GM23338 (cell line): ENCODE results near the gene NTRK3. TPM values are rescaled to one million over a fixed set of nuclear protein-coding genes. Genes with fewer than 3 reads are reported as not detected.

Experiments used
- ATAC-seq: fragments of 200-7000 bp; cut with Tn5 transposase; 3 replicates; pipeline ENCODE4 v1.9.1; 2020
- DNase-seq: peaks from one replicate; pipeline ENCODE4 v3.0.0-alpha.2; 2015; ENCODE audit warnings: low spot score
- H2AFZ ChIP-seq: fragments of 200-600 bp; sonication (generic); 2 replicates; pipeline ENCODE4 v1.8.0; 2016; ENCODE audit warnings: antibody characterized with exemption, mild to moderate bottlenecking, moderate library complexity
- H3F3A ChIP-seq: fragments of 200-600 bp; sonication (generic); replicated peaks from 2 replicates; pipeline ENCODE4 v1.8.0; 2017; ENCODE audit warnings: antibody characterized with exemption, mixed run types, low read depth
- H3K27ac ChIP-seq: fragments of 200-600 bp; sonication (generic); 2 replicates; pipeline ENCODE4 v1.6.1; 2016; ENCODE audit warnings: low read depth
- H3K27me3 ChIP-seq: fragments of 200-600 bp; sonication (generic); 2 replicates; pipeline ENCODE4 v1.8.0; 2016; ENCODE audit warnings: mild to moderate bottlenecking, mixed run types, moderate library complexity; ENCODE audit not compliant: insufficient read depth
- H3K36me3 ChIP-seq: fragments of 200-600 bp; sonication (generic); 2 replicates; pipeline ENCODE4 v1.8.0; 2016; ENCODE audit warnings: mild to moderate bottlenecking; ENCODE audit not compliant: insufficient read depth
- H3K4me1 ChIP-seq: fragments of 200-600 bp; sonication (generic); 2 replicates; pipeline ENCODE4 v1.8.0; 2016; ENCODE audit warnings: mild to moderate bottlenecking, moderate library complexity; ENCODE audit not compliant: insufficient read depth
- H3K4me2 ChIP-seq: fragments of 200-600 bp; sonication (generic); 2 replicates; pipeline ENCODE4 v1.7.1; 2017; ENCODE audit warnings: mixed run types
- H3K4me3 ChIP-seq: fragments of 200-600 bp; sonication (generic); 2 replicates; pipeline ENCODE4 v1.6.1; 2016; ENCODE audit warnings: mixed run types
- H3K79me2 ChIP-seq: fragments of 200-600 bp; sonication (generic); replicated peaks from 2 replicates; pipeline ENCODE4 v1.8.0; 2017; ENCODE audit warnings: mild to moderate bottlenecking; ENCODE audit not compliant: insufficient read depth
- H3K9me2 ChIP-seq: fragments of 200-600 bp; sonication (generic); 2 replicates; pipeline ENCODE4 v1.8.0; 2017; ENCODE audit not compliant: insufficient read depth
- H4K20me1 ChIP-seq: fragments of 200-600 bp; sonication (generic); replicated peaks from 2 replicates; pipeline ENCODE4 v1.8.0; 2017; ENCODE audit warnings: mild to moderate bottlenecking; ENCODE audit not compliant: insufficient read depth
- H3K27ac Mint-ChIP-seq: 2 replicates; pipeline ENCODE4 v1.8.0; 2020; ENCODE audit warnings: inconsistent platforms, mild to moderate bottlenecking, moderate library complexity, mixed read lengths
- H3K27me3 Mint-ChIP-seq: 3 replicates; pipeline ENCODE4 v1.8.0; 2022; ENCODE audit warnings: low read depth, mild to moderate bottlenecking, moderate library complexity, mixed read lengths, inconsistent platforms; ENCODE audit not compliant: insufficient read depth, poor library complexity
- H3K36me3 Mint-ChIP-seq: 3 replicates; pipeline ENCODE4 v1.8.0; 2021; ENCODE audit warnings: low read depth, mild to moderate bottlenecking, inconsistent platforms, moderate library complexity, mixed read lengths
- H3K4me1 Mint-ChIP-seq: 3 replicates; pipeline ENCODE4 v1.8.0; 2020; ENCODE audit warnings: mild to moderate bottlenecking, inconsistent platforms, mixed read lengths
- H3K4me3 Mint-ChIP-seq: 3 replicates; pipeline ENCODE4 v1.8.0; 2021; ENCODE audit warnings: moderate library complexity, mild to moderate bottlenecking, inconsistent platforms, mixed read lengths
- H3K9me3 Mint-ChIP-seq: 3 replicates; pipeline ENCODE4 v1.8.0; 2020; ENCODE audit warnings: moderate library complexity, mild to moderate bottlenecking, inconsistent platforms, mixed read lengths
- CTCF ChIP-seq, 2 experiments: fragments of 200-600 bp in 1 of 2; sonication (generic) in 1 of 2; conservative IDR thresholded peaks; 2 replicates each; pipeline versions ENCODE4 v1.5.1 to v1.6.1; 2016 to 2017; ENCODE audit warnings: antibody characterized with exemption in 2 of 2, low read depth in 2 of 2, mild to moderate bottlenecking in 2 of 2, moderate library complexity in 1 of 2
- ETS1 ChIP-seq: IDR thresholded peaks from 2 replicates; pipeline ENCODE4 v1.6.1; 2016; ENCODE audit warnings: antibody characterized with exemption
- EZH2phosphoT487 ChIP-seq: fragments of 200-600 bp; sonication (generic); IDR thresholded peaks from one replicate; pipeline ENCODE4 v1.8.1; 2018; ENCODE audit warnings: antibody characterized with exemption; ENCODE audit not compliant: unreplicated experiment
- JUNB ChIP-seq: IDR thresholded peaks from one replicate; pipeline ENCODE4 v1.6.1; 2016; ENCODE audit warnings: antibody characterized with exemption; ENCODE audit not compliant: unreplicated experiment
- REST ChIP-seq: IDR thresholded peaks from one replicate; pipeline ENCODE4 v1.6.1; 2018; ENCODE audit warnings: antibody characterized with exemption; ENCODE audit not compliant: unreplicated experiment
- STAT1 ChIP-seq: IDR thresholded peaks from one replicate; pipeline ENCODE4 v1.6.1; 2016; ENCODE audit warnings: antibody characterized with exemption; ENCODE audit not compliant: unreplicated experiment
- ZNF114 ChIP-seq: fragments of 250-450 bp; sonication (Bioruptor Pico); IDR thresholded peaks from 2 replicates; pipeline ENCODE4 v1.5.0; 2020; ENCODE audit warnings: mild to moderate bottlenecking, moderate library complexity
- ZNF331 ChIP-seq: fragments of 250-450 bp; sonication (Bioruptor Pico); IDR thresholded peaks from 2 replicates; pipeline ENCODE4 v1.5.0; 2020; ENCODE audit warnings: low read depth, mild to moderate bottlenecking, moderate library complexity
- polyA plus RNA-seq: library from polyadenylated mRNA; unstranded; fragments of >200 nt; fragmentation: Nextera tagmentation; extraction: Ambion mirVana; gene quantifications from 2 replicates; pipeline ENCODE4 v1.2.1, GENCODE V29; 2016
- total RNA-seq: library from RNA; depleted of rRNA; stranded (reverse); fragments of >200 nt; shearing (Covaris generic); gene quantifications from 2 replicates; pipeline ENCODE4 v1.2.3, GENCODE V29; 2014

NTRK3 gene
- total and polyA plus RNA-seq, 2 experiments from 2014 or later = 3.1 to 5.3 TPM

GRCh38 chr15:87929841-87930240 is 326.7 kb downstream of the NTRK3 start (continued):
- TF ChIP-seq REST = no peak

GRCh38 chr15:87924433-87924832 is 332.1 kb downstream of the NTRK3 start:
- H3K36me3 ChIP-seq = no peaks in the 10 kb centered on the region
- no peak overlapping the region for H3K4me2 ChIP-seq
- Mint-ChIP-seq H3K27me3 (peaks cover 4% of the 10 kb centered on the region), H3K36me3 (no peaks in the 10 kb centered on the region), H3K9me3 (no peaks in the 10 kb centered on the region), H3K4me1 (no peaks in the 10 kb centered on the region), H3K27ac (no peak overlapping the region), H3K4me3 (no peak overlapping the region)
- no peaks in the 10 kb centered on the region for H3K79me2 ChIP-seq
- H3K27ac ChIP-seq = no peak overlapping the region
- no peak overlapping the region for H2AFZ ChIP-seq
- peaks cover 14% of the 10 kb centered on the region for H3K9me2 ChIP-seq
- TF ChIP-seq STAT1 = no peak
- no peak for TF ChIP-seq ZNF114 (CRISPR knock-in tag)
- TF ChIP-seq ZNF331 = no peak
- no peak for TF ChIP-seq ETS1
- no peak for TF ChIP-seq EZH2phosphoT487
- TF ChIP-seq JUNB = no peak
- no peak for ATAC-seq
- H3K4me1 ChIP-seq = no peaks in the 10 kb centered on the region
- H3K4me3 ChIP-seq = no peak overlapping the region
- H4K20me1 ChIP-seq = no peaks in the 10 kb centered on the region
- no peaks in the 10 kb centered on the region for H3K27me3 ChIP-seq
- DNase-seq = no peak
- no peaks in the 10 kb centered on the region for H3F3A ChIP-seq

GRCh38 chr15:87919064-87919463 is 337.5 kb downstream of the NTRK3 start:
- H3K9me3 Mint-ChIP-seq = no peaks in the 10 kb centered on the region; the same call in 2 of the 3 replicates
- no peak overlapping the region for H3K4me2 ChIP-seq
- H3K27ac Mint-ChIP-seq = no peak overlapping the region
- ATAC-seq = no peak
- H3K27me3 Mint-ChIP-seq = peaks cover 4% of the 10 kb centered on the region
- no peak overlapping the region for H2AFZ ChIP-seq
- H3K4me3 Mint-ChIP-seq = no peak overlapping the region
- H4K20me1 ChIP-seq = no peaks in the 10 kb centered on the region
- H3K9me2 ChIP-seq = peaks cover 34% of the 10 kb centered on the region
- no peaks in the 10 kb centered on the region for H3F3A ChIP-seq
- H3K27me3 ChIP-seq = no peaks in the 10 kb centered on the region
- H3K4me1 Mint-ChIP-seq = no peaks in the 10 kb centered on the region
- H3K36me3 ChIP-seq = no peaks in the 10 kb centered on the region
- H3K4me3 ChIP-seq = no peak overlapping the region
- no peak overlapping the region for H3K27ac ChIP-seq
- H3K4me1 ChIP-seq = no peaks in the 10 kb centered on the region
- DNase-seq = no peak
- no peaks in the 10 kb centered on the region for H3K79me2 ChIP-seq
- no peaks in the 10 kb centered on the region for H3K36me3 Mint-ChIP-seq
- TF ChIP-seq ZNF331 (no peak), JUNB (no peak), CTCF (conservative IDR thresholded peaks at IDR 0.05; ENCODE audit: low read depth in 2 of 2) (no peak), ETS1 (no peak), STAT1 (no peak)
